GM12872 (cell line): ENCODE measurements around the gene CAMP.

Source experiments
- TF ChIP-seq, protein P1 (sequence below): IDR thresholded peaks from 3 replicates; pipeline ENCODE4 v1.5.1; 2011; ENCODE audit warnings: low read depth, mild to moderate bottlenecking, low read length, moderate library complexity; ENCODE audit not compliant: insufficient read depth

Gene CAMP

DNA sequence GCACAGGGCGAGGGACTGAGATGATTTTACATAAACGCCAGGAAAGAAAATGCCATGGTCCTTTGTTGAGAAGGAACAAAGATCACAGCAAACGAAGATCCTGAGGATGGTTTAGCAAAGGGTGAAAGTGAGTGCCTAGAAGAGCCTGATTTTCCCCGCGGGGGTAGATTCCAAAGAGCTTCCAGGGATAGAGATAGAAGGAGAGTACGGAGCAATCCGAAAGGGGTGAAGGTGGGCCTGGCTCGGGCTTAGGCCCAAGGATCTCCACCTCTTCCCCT lies 36.1 kb upstream of the CAMP start:
- TF ChIP-seq, protein P1, sequence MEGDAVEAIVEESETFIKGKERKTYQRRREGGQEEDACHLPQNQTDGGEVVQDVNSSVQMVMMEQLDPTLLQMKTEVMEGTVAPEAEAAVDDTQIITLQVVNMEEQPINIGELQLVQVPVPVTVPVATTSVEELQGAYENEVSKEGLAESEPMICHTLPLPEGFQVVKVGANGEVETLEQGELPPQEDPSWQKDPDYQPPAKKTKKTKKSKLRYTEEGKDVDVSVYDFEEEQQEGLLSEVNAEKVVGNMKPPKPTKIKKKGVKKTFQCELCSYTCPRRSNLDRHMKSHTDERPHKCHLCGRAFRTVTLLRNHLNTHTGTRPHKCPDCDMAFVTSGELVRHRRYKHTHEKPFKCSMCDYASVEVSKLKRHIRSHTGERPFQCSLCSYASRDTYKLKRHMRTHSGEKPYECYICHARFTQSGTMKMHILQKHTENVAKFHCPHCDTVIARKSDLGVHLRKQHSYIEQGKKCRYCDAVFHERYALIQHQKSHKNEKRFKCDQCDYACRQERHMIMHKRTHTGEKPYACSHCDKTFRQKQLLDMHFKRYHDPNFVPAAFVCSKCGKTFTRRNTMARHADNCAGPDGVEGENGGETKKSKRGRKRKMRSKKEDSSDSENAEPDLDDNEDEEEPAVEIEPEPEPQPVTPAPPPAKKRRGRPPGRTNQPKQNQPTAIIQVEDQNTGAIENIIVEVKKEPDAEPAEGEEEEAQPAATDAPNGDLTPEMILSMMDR = no peak

- TF ChIP-seq, protein P1 = no peak
Measured at GRCh38 chr3:48187579-48188265, 35.6 kb upstream of the CAMP start.

DNA sequence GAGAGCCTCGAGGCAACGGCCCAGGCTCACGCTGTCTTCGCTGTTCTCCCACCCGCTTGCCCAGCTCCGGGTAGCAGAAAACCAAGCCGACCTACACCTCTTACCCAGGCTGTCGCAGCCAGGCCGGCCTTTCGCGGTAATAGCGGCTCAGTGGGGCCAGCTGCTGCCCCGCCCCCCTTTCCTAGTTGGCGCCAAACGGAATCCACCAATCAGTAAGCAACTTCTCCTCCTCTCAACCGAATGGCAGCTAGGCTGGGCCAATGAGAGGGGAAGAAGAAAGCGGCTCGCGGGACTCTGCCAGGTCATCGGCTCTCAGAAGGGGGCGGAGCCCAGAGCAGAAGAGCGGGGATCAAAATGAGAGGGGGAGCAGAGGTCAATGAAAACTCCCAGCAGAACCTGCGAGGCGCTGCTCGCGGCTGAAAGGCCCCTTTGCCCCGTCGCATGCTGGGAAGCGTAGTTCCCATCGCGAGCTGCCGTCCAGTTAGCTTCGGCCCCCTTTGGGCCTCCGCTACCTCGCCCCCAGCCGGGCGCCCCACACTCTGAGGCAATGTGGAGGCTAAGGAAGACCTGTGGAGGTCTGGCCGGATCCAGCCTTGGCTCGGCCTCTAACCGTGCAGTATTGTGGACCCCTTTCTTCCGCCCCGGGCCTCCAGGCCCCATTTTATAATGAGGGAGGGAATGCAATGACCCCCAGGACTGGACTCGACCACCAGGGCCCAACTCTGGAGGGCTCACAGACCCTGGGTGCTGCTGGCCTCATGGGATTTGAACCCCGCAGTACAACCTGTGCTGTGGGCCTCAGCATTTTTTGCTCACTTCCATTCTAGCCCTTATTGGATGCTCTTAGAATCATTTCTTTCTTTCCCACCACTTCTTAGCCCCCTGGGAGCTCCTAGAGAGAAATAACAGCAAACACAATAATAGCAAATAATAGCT lies 34.8 kb upstream of the CAMP start, which contains the start of gene CDC25A:
CDC25A (minus strand) TSS at position 152 of the 936 bp plus-strand sequence. CDS start 470 bp downstream, outside the sequence.
- TF ChIP-seq, protein P1 = no peak

DNA sequence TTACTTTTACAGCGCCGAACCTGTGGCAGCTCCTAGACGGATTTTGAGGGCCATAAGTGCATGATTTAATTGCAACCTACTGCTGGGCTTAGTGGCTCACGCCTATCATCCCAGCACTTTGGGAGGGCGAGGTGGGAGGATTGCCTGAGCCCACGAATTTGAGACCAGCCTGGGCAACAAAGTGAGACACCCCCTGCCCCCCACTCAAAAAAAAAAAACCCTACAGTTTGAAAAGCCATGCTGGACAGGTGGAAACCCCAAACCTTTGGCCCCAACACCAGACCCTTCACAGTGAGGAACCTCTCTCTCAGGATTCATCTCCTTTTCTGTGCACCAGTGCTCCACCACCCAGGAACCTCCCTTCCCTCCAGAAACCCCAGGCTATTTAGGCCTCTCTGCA lies 34.0 kb upstream of the CAMP start:
- TF ChIP-seq, protein P1 = no peak

GRCh38 chr3:48190911-48191310 lies 32.4 kb upstream of the CAMP start:
- TF ChIP-seq, protein P1 = no peak

- TF ChIP-seq, protein P1 = peak; percentile 86
Measured at GRCh38 chr3:48194446-48195071, 28.7 kb upstream of the CAMP start.

- TF ChIP-seq, protein P1 = no peak
Measured at GRCh38 chr3:48196611-48197010, 26.7 kb upstream of the CAMP start.
